8988T (cell line): ENCODE results near the gene PRR14.
"Not testable (repeated sequence)": the region's sequence is repeated elsewhere in the genome, so short reads cannot be mapped to it uniquely, and the experiment has no call there.

ENCODE experiments used
- DNase-seq: peaks from one replicate; pipeline ENCODE4 v3.0.0; 2011

The PRR14 gene

DNA sequence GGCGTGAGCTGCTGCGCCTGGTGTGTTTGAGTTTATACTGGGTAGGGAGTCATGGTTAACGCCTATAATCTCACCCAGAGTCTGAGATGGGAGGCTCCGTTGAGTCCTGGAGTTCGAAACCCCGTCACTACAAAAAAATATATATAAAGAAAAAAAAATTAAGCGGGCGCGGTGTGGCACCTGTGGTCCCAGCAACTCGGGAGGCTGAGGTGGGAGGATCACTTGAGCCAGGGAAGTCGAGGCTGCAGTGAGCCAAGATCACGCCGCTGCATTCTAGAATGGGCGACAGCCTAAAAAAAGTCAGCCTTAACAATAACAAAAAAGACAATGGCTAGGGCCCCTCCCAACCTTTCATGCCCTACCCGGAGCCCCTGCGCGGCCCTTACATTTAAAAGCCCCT lies 17.2 kb upstream of the PRR14 start:
- no peak for DNase-seq

DNA sequence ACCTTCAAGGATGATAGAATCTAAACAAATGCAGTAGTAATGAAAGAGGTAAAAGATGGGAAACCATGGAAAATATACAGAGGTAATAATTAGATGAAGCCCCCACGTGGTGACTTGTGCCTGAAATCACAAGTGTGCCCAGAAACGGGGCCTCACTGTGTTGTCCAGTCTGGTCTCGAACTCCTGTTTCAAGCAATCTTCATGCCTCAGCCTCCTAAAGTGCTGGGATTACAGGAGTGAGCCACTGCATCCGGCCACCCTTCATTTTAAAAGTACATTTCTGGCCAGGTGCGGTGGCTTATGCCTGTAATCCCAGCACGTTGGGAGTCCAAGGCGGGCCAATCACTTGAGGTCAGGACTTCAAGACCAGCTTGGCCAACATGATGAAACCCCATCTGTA lies 14.2 kb upstream of the PRR14 start:
- DNase-seq = no peak

DNA sequence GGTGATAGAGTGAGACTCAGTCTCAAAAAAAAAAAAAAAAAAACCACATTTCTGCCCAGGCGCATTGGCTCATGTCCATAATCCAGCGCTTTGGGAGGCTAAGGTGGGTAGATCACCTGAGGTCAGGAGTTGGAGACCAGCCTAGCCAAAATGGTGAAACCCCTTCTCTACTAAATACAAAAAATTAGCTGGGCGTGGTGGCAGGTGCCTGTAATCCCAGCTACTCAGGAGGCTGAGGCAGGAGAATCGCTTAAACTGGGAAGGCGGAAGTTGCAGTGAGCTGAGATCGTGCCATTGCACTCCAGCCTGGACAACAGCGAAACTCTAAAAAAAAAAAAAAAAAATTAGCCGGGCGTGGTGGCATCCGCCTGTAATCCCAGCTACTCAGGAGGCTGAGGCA lies 13.6 kb upstream of the PRR14 start:
- DNase-seq = not testable (repeated sequence)

DNA sequence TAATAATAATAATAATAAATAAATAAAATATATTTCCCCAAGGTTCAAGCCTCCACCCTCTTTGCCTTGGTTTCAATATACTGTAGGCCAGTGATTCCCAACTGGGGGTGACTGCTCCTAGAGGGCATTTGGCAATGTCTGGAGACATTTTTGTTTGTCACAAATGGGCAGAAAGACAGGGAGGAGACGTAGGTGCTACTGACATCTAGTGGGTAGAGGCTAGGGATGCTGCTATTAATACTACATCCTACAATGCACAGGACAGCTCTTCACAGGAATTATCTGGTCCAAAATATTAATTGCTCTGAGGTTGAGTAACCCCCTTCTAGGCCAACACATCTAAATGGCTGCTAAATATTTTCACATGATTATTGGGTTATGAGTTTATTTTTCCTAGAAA lies 12.8 kb upstream of the PRR14 start:
- DNase-seq = no peak

DNA sequence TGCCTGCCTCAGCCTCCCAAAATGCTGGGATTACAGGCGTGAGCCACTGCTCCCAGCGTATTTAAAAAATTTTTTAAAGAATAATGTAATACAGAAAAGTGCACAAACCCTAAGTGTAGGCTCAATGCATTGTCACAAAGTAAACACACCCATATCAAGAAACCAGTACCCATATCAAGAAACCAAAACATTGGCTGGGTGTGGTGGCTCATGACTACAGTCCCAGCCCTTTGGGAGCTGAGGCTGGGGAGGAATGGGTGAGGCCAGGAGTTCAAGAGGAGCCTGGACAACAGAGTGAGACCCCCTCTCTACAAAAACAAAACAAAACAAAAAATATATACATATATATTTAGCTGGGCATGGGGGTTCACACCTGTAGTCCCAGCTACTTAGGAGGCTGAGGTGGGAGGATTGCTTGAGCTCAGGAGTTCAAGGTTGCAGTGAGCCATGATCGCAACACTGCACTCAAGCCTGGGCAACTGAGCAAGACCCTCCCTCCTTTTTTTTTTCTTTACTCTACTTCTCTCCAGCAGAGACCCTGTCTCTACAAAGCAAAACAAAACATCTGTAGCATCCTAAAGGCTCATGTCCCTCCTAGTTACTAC lies 9.3 kb upstream of the PRR14 start:
- no peak for DNase-seq

GRCh38 chr16:30644334-30644830 lies 6.4 kb upstream of the PRR14 start:
- no peak for DNase-seq

- no peak for DNase-seq
Observed at GRCh38 chr16:30645727-30646126, 5.0 kb upstream of the PRR14 start.

DNA sequence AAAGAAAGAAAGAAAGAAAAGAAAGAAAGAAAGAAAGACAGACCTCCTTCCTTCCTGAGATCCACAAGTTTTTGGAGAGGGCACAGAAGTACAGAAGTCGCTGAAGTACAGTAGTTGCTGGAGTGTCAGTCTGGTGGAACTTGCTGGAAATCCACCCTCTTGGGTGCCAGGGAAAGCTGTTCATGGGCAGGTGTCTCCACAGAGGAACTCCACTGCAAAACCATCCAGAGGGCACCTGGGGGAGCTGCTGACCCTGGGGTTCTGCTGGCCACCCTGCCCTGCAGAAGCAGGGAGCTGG lies 3.5 kb upstream of the PRR14 start:
- no peak for DNase-seq

- DNase-seq = no peak
Observed at GRCh38 chr16:30649725-30650368, 913 bp upstream of the PRR14 start.

GRCh38 chr16:30651124-30652004 lies 604 bp downstream of the PRR14 start:
- DNase-seq = peak; percentile 76

GRCh38 chr16:30652005-30652296 lies 1.2 kb downstream of the PRR14 start:
- no peak for DNase-seq

GRCh38 chr16:30652718-30653117 lies 2.0 kb downstream of the PRR14 start:
- no peak for DNase-seq

DNA sequence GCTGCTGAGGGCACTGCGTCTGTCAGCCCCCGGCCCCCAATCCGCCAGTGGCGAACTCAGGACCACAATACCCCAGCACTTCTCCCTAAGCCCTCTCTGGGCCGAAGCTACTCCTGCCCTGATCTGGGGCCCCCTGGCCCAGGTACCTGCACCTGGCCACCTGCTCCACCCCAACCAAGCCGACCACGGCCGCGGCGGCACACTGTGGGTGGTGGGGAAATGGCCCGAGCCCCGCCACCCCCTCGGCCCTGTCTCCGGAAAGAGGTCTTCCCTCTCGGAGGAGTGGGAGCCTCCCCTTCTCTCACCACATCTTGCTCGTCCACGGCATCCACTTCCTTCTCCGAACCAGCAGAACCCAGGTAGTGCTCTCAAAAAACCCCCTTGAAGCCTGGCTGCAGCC lies 4.1 kb downstream of the PRR14 start:
- no peak for DNase-seq

GRCh38 chr16:30655815-30656347 lies 5.1 kb downstream of the PRR14 start:
- DNase-seq = no peak

DNA sequence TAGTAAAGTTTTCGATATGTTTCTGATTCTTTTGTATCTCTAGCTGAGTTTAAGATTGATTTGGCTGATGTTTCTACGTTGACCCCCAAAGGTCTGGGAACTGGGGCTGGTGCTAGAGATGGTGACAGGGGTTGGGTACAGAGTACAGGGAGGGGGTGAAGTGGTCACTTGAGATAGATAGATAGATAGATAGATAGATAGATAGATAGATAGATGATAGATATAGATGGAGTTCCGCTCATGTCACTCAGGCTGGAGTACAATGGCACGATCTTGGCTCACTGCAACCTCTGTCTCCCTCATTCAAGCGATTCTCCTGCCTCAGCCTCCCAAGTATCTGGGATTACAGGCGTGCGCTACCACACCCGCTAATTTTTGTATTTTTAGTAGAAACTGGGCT lies 5.6 kb downstream of the PRR14 start:
- no peak for DNase-seq

DNA sequence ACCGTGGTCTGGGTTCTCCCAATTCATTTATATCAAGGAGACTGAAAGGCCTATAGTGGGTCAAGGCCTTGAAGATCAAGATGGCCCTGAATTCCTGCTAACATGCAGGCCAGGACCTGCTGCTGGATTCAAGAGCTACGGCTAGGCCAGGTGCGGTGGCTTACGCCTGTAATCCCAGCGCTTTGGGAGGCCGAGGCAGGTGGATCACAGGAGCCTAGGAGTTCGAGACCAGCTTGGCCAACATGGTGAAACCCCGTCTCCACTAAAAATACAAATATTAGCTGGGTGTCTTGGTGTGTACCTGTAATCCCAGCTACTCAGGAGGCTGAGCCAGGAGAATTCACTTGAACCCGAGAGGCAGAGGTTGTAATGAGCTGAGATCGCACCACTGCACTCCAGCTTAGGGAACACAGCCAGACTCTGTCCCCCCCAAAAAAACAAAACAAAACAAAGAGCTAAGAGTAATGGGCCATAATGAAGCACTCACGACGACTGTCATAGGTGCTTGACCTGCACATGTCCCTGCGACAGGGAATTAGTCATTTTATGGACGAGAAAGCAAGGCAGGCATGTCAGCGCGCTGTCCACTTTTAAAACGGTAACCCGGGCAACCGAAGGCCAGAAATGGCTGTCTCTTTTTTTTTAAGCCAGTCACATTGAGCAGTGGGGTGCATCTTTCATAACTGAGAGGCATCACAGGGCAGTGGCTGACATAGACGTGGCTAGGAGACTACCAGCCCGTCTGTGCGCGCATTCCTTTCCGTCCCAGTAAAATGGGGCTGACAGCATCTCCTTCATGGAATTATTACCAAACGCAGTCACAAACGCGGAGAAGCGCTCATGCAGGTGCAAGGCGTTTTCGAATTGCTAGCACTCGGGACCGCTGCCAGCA lies 6.5 kb downstream of the PRR14 start:
- DNase-seq = no peak

- peak; percentile 87 for DNase-seq
Observed at GRCh38 chr16:30657866-30658730, 7.3 kb downstream of the PRR14 start, which contains the start of gene FBRS. Gene FBRS, plus strand, starts transcription at chr16:30658431. Its CDS starts 1,088 bp downstream, at chr16:30659519.

DNA sequence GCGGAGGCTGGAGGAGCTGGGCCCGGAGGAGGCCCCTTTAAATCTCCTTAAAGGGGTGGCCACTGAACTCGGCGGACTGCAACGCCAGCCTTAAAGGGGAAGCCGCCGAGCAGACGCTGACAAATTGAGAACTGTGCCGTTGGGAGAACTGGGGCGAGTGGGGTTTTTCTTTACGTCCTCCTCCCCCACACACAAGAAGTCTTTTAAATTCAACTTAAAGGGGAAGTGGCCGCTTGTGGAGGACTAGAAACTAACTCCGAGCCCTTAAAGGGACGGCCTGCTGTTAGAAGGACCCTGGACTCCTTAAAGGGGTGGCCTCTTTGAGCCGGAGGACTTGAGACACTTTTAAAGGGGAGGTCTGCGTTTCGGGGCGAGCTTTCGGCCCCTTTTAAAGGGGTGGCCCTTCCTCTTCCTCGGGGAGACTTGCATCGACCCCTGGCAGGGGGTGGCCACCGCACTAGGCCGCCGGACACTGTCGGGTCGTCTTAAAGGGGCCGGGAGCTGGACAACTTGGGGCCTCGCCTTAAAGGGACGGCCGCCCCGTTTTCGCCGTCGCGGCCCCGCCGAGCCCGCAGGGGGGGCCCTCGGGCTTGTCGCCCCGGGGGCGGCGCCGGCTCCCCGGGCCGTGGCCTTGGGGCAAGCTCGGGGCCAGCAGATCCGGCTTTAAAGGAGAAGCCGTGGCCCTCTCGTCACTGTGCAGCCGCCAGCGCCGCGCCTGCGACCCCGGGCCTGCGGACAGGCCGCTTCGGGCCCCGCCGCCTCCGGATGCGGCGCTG lies 8.2 kb downstream of the PRR14 start:
- no peak for DNase-seq

DNA sequence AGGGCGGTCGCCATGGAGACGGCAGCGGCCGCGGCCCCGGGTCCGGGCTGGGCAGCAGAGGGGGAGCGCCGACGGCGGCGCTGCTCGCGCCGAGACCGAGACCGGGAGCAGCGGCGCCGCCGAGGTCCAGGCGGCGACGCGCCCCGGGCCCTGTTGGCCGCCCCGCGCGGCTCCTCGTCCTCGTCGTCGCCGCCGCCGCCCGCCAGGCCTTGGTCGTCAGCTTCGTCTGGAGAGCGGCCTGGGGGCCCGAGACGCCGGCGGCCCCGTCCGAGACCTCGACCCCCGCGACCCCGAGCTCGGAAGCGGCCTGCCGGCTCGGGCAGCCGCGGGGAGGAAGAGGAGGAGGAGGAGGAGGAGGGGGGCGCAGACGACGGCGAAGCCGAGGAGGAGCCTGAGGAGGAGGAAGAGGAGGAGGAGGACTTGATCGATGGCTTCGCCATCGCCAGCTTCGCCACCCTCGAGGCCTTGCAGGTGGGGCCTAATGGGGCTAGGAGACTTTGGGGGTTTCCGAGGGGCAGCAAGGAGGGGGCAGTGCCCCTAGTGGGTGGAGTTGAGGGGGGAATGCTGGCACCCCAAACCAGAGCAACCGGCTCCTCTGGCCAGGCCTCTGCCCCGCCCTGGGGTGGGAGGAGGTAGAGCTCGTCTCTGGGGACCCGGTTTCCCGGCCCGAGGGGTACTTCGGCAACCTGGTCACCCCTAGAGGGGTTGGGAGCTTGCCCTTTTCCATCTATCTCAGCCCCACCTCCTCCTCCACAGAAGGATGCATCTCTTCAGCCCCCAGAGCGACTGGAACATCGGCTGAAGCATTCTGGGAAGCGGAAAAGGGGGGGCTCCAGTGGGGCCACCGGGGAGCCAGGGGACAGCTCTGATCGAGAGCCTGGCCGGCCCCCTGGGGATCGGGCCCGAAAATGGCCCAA lies 9.0 kb downstream of the PRR14 start:
- no peak for DNase-seq
